GM11168 (cell line): ENCODE data around the gene ATP5MG.

ENCODE experiments used
- in situ Hi-C: fragments of 300-500 bp; cut with MboI; formaldehyde crosslinking; loops from one replicate; pipeline ENCODE4 v1.12.0; 2022; ENCODE audit warnings: low sequenced_read_pairs; ENCODE audit not compliant: unreplicated experiment

ATP5MG gene

DNA sequence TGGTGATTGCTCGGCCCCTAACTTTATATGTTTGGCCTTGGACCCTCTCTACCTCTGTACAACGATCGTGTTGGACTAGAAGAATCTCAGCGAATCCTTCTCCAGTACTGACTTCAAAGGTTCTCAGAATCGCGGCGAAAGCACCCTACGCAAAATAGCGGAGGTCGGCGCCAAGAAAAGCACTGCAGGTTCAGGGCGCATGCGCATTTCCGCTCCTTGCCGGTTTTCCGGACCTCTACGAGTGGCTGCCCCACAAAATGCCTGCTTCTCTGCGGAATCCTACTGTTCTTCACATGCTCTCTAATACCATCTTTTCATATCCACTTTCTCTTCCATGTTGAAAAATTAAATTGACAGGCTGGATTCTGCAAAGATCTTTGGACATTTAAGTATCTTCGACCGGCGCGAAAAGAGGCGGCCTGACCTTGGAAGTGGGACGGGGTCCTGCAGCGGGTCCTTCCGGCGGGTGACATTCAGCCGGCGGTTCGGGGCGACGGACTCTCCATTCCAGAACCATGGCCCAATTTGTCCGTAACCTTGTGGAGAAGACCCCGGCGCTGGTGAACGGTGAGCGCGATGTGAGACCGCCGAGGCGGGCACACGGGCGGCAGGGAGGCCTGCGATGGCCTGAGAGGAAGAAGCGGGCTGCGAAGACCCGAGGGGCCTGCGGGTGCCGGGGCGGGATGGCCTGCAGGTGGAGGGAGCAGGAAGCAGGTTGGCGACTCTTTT, at the start of gene ATP5MG:
Gene ATP5MG, plus strand, starts transcription at position 456 of the 729 bp plus-strand sequence. Its CDS starts 60 bp downstream, at position 516.
- in situ Hi-C loops = no loop called here

DNA sequence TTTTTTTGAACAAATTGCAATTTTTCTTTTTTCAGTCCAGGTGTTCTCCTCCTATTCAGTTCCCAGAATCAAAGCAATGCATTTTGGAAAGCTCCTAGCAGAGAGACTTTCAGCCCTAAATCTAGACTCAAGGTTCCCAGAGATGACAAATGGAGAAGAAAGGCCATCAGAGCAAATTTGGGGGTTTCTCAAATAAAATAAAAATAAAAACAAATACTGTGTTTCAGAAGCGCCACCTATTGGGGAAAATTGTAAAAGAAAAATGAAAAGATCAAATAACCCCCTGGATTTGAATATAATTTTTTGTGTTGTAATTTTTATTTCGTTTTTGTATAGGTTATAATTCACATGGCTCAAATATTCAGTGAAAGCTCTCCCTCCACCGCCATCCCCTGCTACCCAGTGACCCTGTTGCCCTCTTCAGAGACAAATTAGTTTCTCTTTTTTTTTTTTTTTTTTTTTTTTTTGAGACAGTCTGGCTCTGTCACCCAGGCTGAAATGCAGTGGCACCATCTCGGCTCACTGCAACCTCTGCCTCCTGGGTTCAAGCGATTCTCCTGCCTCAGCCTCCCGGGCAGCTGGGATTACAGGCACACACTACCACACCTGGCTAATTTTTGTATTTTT, 48.2 kb upstream of the ATP5MG start:
- in situ Hi-C loops = loop anchor here (5.0 kb wide), 1 partner anchor 156 kb away; no protein-coding TSS in a partner anchor

GRCh38 chr11:118358071-118358470, 43.3 kb upstream of the ATP5MG start:
- in situ Hi-C loops = no loop called here

- in situ Hi-C loops = no loop called here
Measured at GRCh38 chr11:118359295-118359958, 42.0 kb upstream of the ATP5MG start, which contains the start of gene UBE4A. Gene UBE4A, plus strand, starts transcription at chr11:118359600. Its CDS starts 5,481 bp downstream, at chr11:118365081.

DNA sequence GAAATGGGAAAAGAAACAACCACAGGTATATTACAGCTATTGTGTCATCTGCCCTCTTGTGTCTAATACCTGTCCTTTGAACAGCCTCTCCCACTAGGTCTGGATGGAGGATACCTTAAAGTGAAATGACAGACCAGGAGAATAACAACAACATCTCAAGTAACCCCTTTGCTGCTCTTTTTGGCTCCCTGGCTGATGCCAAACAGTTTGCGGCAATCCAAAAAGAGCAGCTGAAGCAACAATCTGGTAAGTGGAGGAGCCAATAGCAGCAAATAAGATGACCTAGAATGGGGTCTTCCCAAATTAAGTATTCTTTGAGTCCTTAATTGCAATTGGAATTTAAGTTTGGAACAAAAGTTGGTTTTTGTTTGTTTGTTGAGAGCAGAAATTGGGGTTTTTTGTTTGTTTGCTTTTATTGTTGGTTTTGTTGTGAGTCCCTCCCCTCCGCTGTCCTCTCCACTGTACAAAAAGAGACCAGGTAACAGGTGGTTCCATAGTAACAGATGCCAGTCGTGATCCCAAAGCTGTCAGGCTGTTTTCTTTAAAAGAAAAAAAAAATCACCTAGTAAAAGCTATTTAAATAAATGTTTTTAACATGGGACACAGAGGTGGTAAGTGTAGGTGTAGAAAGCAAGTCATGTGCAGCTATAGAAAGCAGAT, 36.3 kb upstream of the ATP5MG start:
- in situ Hi-C loops = no loop called here

GRCh38 chr11:118366287-118366686, 35.1 kb upstream of the ATP5MG start:
- in situ Hi-C loops = no loop called here

- in situ Hi-C loops = no loop called here
Measured at GRCh38 chr11:118370774-118371173, 30.6 kb upstream of the ATP5MG start.

DNA sequence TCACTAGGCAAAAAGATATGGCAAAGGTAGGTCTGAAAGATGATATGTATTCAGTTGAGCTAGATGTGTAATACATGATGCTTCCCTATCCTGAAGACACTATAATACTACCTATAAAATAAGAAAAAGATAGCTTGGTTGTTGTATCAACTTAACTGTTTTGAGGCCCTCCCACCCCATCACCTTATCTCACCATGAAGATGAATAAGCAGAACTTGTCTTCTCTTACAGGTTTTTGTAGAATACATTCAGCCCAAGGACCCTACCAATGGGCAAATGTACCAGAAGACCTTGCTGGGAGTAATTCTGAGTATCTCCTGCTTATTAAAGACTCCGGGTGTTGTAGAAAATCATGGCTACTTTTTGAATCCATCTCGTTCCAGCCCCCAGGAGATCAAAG, 28.1 kb upstream of the ATP5MG start:
- in situ Hi-C loops = no loop called here

- in situ Hi-C loops = no loop called here
Measured at GRCh38 chr11:118373871-118374270, 27.5 kb upstream of the ATP5MG start.

DNA sequence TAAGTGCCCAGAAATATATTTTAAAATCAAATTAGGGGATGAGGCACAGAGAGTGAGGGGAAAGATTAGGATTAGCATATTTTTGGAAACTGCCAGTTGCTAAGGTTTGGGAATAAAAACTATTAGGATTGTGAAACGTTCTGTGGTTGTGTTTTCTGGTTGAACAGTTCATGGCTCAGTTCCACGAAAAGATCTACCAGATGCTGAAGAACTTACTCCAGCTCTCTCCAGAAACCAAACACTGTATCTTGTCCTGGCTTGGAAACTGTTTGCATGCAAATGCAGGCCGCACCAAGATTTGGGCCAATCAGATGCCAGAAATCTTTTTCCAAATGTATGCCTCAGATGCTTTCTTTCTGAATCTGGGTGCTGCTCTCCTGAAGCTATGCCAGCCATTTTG, 26.7 kb upstream of the ATP5MG start:
- in situ Hi-C loops = loop anchor here (25.0 kb wide), 1 partner anchor 113 kb away; no protein-coding TSS in a partner anchor

GRCh38 chr11:118375978-118376377, 25.4 kb upstream of the ATP5MG start:
- in situ Hi-C loops = loop anchor here (25.0 kb wide), 1 partner anchor 111 kb away; no protein-coding TSS in a partner anchor

- in situ Hi-C loops = loop anchor here (25.0 kb wide), 1 partner anchor 108 kb away; no protein-coding TSS in a partner anchor
Measured at GRCh38 chr11:118379497-118379896, 21.9 kb upstream of the ATP5MG start.

- in situ Hi-C loops = loop anchor here (25.0 kb wide), 1 partner anchor 107 kb away; no protein-coding TSS in a partner anchor
Measured at GRCh38 chr11:118380571-118380970, 20.8 kb upstream of the ATP5MG start.

DNA sequence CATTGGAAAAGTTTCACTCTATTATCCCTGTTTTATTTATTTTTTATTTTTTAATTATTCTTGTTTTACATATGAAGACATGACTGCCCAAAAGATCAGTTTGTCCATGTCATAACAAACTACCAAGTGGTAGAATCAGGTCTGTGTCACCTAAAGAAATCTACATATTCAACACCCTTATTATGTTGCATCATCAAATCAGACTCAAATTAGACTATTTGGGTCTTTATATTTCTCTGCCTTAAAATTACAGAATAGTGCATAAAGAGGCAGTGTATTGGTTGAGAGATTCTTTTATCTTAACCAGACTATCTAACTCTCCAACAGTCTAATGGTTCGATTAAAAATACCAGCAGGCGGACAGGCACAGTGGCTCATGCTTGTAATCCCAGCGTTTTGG, 18.5 kb upstream of the ATP5MG start:
- in situ Hi-C loops = loop anchor here (25.0 kb wide), 1 partner anchor 104 kb away; no protein-coding TSS in a partner anchor

DNA sequence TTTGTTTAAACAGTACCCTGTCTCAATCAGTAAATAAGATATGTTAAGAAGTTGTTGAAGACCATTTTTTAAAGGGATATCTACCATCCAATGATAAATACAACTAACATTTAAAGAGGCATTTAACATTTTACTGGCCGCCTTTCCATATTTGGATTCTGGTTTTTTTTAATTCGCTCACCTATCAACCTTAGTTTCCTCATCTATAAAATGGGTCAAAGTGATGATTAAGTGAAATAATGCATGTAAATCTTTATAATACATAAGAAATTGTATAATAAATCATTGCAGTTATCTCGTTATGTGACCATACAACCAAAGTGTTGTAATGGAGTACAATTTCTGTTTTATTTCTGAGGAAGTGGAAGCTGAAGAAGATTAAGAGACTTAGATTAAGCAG, 17.7 kb upstream of the ATP5MG start:
- in situ Hi-C loops = loop anchor here (25.0 kb wide), 1 partner anchor 104 kb away; no protein-coding TSS in a partner anchor

DNA sequence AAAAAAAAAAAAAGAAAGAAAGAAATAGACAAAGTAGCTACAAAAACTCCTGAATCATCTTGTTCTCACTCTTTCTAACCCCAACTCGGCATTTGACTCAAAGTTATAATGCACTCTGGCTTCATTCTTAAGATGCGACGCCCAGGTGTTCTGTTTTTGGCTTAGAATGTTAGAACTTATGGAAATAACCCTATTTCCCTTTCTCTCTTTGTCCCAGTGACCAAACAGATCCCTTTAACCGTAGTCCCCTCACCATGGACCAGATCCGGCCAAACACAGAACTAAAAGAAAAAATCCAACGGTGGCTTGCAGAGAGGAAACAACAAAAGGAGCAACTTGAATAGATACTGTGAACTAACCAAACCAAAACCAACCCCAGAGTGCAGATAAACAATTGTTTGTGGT, 5.3 kb upstream of the ATP5MG start:
- in situ Hi-C loops = loop anchor here (25.0 kb wide), 1 partner anchor 91 kb away; no protein-coding TSS in a partner anchor

DNA sequence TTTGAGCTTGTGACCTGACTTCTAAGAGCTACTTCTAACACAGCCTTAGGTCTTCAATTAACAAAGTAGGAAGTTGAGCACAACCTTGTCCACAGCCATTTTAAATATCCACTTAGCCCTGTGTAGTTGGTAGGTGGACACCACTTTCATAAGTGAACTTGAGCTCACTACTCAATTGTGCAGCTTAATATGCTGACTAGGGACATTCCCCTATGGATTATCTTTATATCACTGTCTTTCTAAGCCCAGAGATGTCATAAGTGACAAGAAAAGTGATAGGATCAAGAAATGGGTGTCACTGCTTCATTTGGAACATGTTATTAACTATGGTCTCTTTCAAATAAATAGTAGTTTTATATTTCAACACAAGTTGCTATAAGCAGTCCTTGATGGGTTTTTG, 4.0 kb upstream of the ATP5MG start:
- in situ Hi-C loops = loop anchor here (25.0 kb wide), 1 partner anchor 90 kb away; no protein-coding TSS in a partner anchor

DNA sequence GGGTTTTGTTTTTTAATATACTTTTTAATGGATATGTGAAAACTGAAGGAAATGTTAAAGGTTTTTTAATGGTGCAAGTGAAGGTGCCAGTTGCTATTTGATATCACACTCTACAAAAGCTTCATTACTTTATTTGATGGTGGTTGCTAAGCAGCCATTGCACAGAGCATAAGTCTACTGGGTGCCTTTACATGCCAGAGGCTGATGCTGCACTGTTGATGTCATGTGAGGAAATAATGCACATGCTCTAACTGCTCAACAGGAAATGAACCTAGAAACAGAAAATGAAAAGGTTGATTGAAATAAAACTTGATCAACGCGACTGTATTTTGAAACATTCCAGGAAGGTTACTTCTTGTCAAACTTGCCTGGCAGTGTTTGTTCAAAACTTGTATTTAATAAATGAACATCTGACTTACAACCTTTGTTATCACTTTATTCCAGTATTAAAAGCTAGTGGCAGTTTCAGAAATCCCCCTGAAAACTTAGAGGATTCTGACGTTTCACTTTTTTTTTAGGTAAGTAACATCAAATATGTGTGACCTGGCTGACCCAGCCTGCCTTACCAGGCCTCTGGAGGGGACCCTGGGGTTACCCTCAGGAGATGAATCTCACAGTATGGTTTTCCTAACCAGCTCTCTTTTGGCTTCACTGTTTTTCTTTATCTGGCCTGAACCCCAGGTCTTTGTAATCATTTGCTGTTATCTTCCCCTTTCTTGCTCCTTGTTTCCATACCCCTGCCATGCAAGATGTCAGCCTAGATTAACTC, 2.4 kb upstream of the ATP5MG start:
- in situ Hi-C loops = loop anchor here (25.0 kb wide), 1 partner anchor 88 kb away; no protein-coding TSS in a partner anchor

DNA sequence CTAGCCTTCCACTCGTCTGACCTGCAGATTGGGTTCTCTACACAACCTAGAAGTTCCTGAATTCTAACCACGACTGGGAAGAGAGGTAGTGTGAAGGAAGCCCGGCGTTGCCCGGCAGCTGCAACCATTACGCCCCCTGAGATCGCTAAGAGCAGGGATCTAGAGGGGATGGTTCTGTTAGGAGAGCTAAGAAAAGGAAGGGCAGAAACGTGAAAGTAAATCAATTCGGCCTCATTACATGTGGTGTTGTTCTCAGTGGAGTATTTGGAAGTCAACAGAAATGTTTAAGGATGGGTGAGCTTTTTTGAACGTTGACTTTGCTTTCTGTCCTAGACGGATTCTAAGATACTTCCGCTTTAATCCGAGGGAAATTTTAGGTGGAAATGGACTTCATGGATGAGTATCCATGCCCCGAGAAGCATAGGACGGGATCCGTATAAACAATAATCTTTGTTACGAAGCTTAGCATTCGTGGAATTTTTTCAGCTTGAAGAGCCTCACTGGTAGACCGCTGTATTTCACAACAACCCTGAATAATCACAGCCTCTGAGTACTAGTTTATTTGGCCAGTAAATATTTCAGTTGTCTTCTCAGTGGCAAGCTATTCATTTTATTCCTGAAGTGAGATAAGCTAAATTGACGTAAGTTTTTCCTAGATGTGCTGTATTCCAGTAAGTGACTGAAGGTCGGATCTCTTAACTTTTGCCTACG, 629 bp downstream of the ATP5MG start:
- in situ Hi-C loops = no loop called here
